Suprapubic skin (tissue), 4 donors: ENCODE results near the gene RACK1.
"Not testable (repeated sequence)": the region's sequence is repeated elsewhere in the genome, so short reads cannot be mapped to it uniquely, and the experiment has no call there.

ENCODE experiments used
- CTCF ChIP-seq, 2 donors: fragments of 200-600 bp in 1 of 2; fragments of 450-650 bp in 1 of 2; sonication (generic) in 1 of 2; IDR thresholded peaks; one replicate each; pipeline ENCODE4 v1.5.1; 2016 to 2019; ENCODE audit warnings: antibody characterized with exemption in 2 of 2, mild to moderate bottlenecking in 1 of 2, moderate library complexity in 1 of 2
- EP300 ChIP-seq: sonication (generic); formaldehyde crosslinking; IDR thresholded peaks from one replicate; pipeline ENCODE4 v1.6.1; 2017; ENCODE audit warnings: antibody characterized with exemption
- POLR2A ChIP-seq, 2 donors: fragments of 450-650 bp; IDR thresholded peaks; one replicate each; pipeline ENCODE4 v1.6.1; 2017; ENCODE audit warnings: antibody characterized with exemption in 2 of 2, mild to moderate bottlenecking in 2 of 2, moderate library complexity in 2 of 2
- POLR2AphosphoS5 ChIP-seq, 3 donors: sonication (generic); formaldehyde crosslinking; IDR thresholded peaks; one replicate each; pipeline ENCODE4 v1.6.1; 2017; ENCODE audit warnings: antibody characterized with exemption in 3 of 3

- TF ChIP-seq CTCF (IDR thresholded peaks at IDR 0.05); POLR2AphosphoS5 (IDR thresholded peaks at IDR 0.05); EP300; POLR2A (IDR thresholded peaks at IDR 0.05): not testable (repeated sequence)
These were observed 24.2 kb upstream of the RACK1 start for GRCh38 chr5:181267907-181268306.
